Stimulated activated CD8-positive, alpha-beta memory T cell treated with anti-CD3 and anti-CD28 coated beads, Interleukin-7, amount 100 ng/mL, for 4 hours (primary cell): Measurements from ENCODE around the gene NKAPL.

ENCODE experiments used
- DNase-seq, 2 donors: peaks; one replicate each; pipeline ENCODE4 v3.0.0-alpha.2; 2020; ENCODE audit warnings: low read depth in 2 of 2

NKAPL gene

GRCh38 chr6:28258877-28259777 lies at the start of gene NKAPL:
TSS of gene NKAPL (plus strand) at chr6:28259297. CDS start at chr6:28259372, 75 bp downstream.
- peak; percentile 51 to 69 for DNase-seq

- DNase-seq: no peak
Measured at GRCh38 chr6:28209753-28210535, 49.2 kb upstream of the NKAPL start.

GRCh38 chr6:28211840-28212509 lies 47.1 kb upstream of the NKAPL start:
- no peak for DNase-seq

GRCh38 chr6:28212510-28213212 lies 46.4 kb upstream of the NKAPL start:
- no peak for DNase-seq

- DNase-seq: no peak
Measured at GRCh38 chr6:28213213-28213523, 45.9 kb upstream of the NKAPL start.

GRCh38 chr6:28215425-28215824 lies 43.7 kb upstream of the NKAPL start:
- DNase-seq: no peak

- DNase-seq: no peak
Measured at GRCh38 chr6:28217890-28218289, 41.2 kb upstream of the NKAPL start.

GRCh38 chr6:28218312-28219248 lies 40.5 kb upstream of the NKAPL start:
- DNase-seq: no peak

GRCh38 chr6:28220257-28221133 lies 38.6 kb upstream of the NKAPL start:
- no peak for DNase-seq

GRCh38 chr6:28224131-28225055 lies 34.7 kb upstream of the NKAPL start:
- no peak for DNase-seq

GRCh38 chr6:28225056-28225834 lies 33.9 kb upstream of the NKAPL start, which contains the start of gene ZSCAN9:
TSS of gene ZSCAN9 (plus strand) at chr6:28225275. CDS start at chr6:28227085, 1,810 bp downstream.
- peak; percentile 16 to 19 for DNase-seq

- no peak for DNase-seq
Measured at GRCh38 chr6:28226460-28226859, 32.6 kb upstream of the NKAPL start.

GRCh38 chr6:28232785-28233184 lies 26.3 kb upstream of the NKAPL start:
- DNase-seq: no peak

- no peak for DNase-seq
Measured at GRCh38 chr6:28235912-28236452, 23.1 kb upstream of the NKAPL start.

- no peak for DNase-seq
Measured at GRCh38 chr6:28239636-28240035, 19.5 kb upstream of the NKAPL start.

GRCh38 chr6:28240471-28240870 lies 18.6 kb upstream of the NKAPL start:
- no peak for DNase-seq

- no peak for DNase-seq
Measured at GRCh38 chr6:28243946-28244345, 15.2 kb upstream of the NKAPL start.
